Neural progenitor cell (in vitro differentiated cells): ENCODE data around the gene ADGRV1.

Source experiments
- CTCF ChIP-seq: fragments of 200-600 bp; sonication (generic); IDR thresholded peaks from 2 replicates; pipeline ENCODE4 v1.5.1; 2017; ENCODE audit warnings: antibody characterized with exemption, mild to moderate bottlenecking
- EZH2 ChIP-seq: fragments of 200-600 bp; sonication (generic); IDR thresholded peaks from 2 replicates; pipeline ENCODE4 v1.6.1; 2017; ENCODE audit warnings: antibody characterized with exemption, mild to moderate bottlenecking, moderate library complexity

GRCh38 chr5:90590170-90590569 lies 31.6 kb downstream of the ADGRV1 start:
- no peak for TF ChIP-seq CTCF
- no peak for TF ChIP-seq EZH2
